ENCODE results near the gene MYT1.

MYT1 gene

GRCh38 chr20:64196309-64196708, 32.1 kb downstream of the MYT1 start:
- DNase-seq, result no peak

- peak; percentile 91 for DNase-seq
These were observed 32.6 kb downstream of the MYT1 start for GRCh38 chr20:64196847-64197306.

- no peak for DNase-seq
These were observed 34.1 kb downstream of the MYT1 start for GRCh38 chr20:64198347-64198746.

- DNase-seq, result no peak
These were observed 35.1 kb downstream of the MYT1 start for GRCh38 chr20:64199395-64199794.

- DNase-seq, result no peak
These were observed 36.5 kb downstream of the MYT1 start for GRCh38 chr20:64200740-64201139.

- no peak for DNase-seq
These were observed 37.4 kb downstream of the MYT1 start for GRCh38 chr20:64201653-64202052.

- no peak for DNase-seq
These were observed 39.0 kb downstream of the MYT1 start for GRCh38 chr20:64203037-64203777.

- no peak for DNase-seq
These were observed 41.4 kb downstream of the MYT1 start for GRCh38 chr20:64205611-64206026.

GRCh38 chr20:64206614-64207013, 42.4 kb downstream of the MYT1 start:
- no peak for DNase-seq

GRCh38 chr20:64207641-64208590, 43.7 kb downstream of the MYT1 start:
- DNase-seq, result no peak

- no peak for DNase-seq
These were observed 44.9 kb downstream of the MYT1 start for GRCh38 chr20:64209148-64209547.

- DNase-seq, result no peak
These were observed 46.6 kb downstream of the MYT1 start for GRCh38 chr20:64210656-64211369.

- DNase-seq, result no peak
These were observed 47.8 kb downstream of the MYT1 start for GRCh38 chr20:64211874-64212658.

GRCh38 chr20:64212755-64213154, 48.5 kb downstream of the MYT1 start:
- DNase-seq, result no peak

GRCh38 chr20:64214113-64214512, 49.9 kb downstream of the MYT1 start:
- DNase-seq, result no peak

GRCh38 chr20:64214952-64215351, 50.7 kb downstream of the MYT1 start:
- no peak for DNase-seq

GRCh38 chr20:64216036-64216435, 51.8 kb downstream of the MYT1 start:
- no peak for DNase-seq

- no peak for DNase-seq
These were observed 52.7 kb downstream of the MYT1 start for GRCh38 chr20:64216910-64217309.

- DNase-seq, result no peak
These were observed 53.4 kb downstream of the MYT1 start for GRCh38 chr20:64217539-64218221.

- no peak for DNase-seq
These were observed 55.0 kb downstream of the MYT1 start for GRCh38 chr20:64219202-64219601.

GRCh38 chr20:64219730-64220129, 55.5 kb downstream of the MYT1 start:
- no peak for DNase-seq

- no peak for DNase-seq
These were observed 56.2 kb downstream of the MYT1 start for GRCh38 chr20:64220420-64220819.

All from NCI-H2081 treated with DMSO at 0.1 percent for 48 hours (cell line).